ENCODE measurements around the gene TST.

Gene TST

DNA sequence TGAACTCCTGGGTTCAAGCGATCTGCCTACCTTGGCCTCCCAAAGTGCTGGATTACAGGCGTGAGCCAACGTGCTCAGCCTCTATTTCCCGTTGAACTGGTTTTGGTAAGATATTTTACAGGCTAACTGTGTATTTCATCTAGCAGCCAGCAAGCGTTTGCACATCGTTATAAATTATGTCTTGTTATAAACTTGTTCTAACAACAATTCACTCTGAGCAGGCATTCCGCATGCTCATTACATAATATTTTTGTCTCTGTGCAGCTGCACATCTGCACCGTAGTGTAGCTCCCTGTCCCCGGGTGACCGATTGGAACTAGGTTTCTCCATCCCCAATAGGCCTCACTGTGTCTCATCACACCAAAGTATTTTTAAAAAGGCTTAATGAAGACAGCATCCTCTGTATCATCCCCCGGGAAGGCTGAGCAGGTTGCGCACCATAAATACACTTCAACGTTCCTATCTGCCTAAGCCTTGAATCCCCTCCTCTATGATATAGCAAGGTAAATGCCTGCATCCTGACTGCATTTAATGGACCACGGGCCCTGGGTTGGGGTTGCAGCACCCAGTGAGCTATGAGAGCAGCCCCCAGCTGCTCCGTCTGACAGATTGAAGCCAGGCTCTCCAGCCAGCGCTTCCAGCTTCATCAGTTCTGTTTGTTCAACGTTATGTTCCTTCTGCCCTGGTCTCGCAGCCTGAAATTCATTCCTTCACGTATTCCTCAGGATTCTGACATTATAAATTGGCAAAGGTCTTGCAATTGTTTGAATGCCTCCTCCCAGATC is 47.7 kb downstream of the TST start:
- Histone ChIP-seq H3K9me3 (ENCODE audit: control insufficient read depth, low read length) (no peaks in the 10 kb centered on the region), H3K36me3 (ENCODE audit: control insufficient read depth, insufficient read depth, low read length, severe bottlenecking) (no peaks in the 10 kb centered on the region), H3K27me3 (replicated peaks; ENCODE audit: control insufficient read depth, insufficient read depth, low read length) (peaks cover 22% of the 10 kb centered on the region), H3K9ac (ENCODE audit: low read length) (no peak overlapping the region), H3K4me3 (ENCODE audit: low read length) (no peak overlapping the region), H3K4me1 (ENCODE audit: control insufficient read depth, insufficient read depth, low read length) (no peaks in the 10 kb centered on the region)
- DNase-seq (ENCODE audit: low read depth), result no peak

- Histone ChIP-seq H3K4me1 (ENCODE audit: control insufficient read depth, insufficient read depth, low read length) (no peaks in the 10 kb centered on the region), H3K36me3 (ENCODE audit: control insufficient read depth, insufficient read depth, low read length, severe bottlenecking) (no peaks in the 10 kb centered on the region), H3K9ac (ENCODE audit: low read length) (no peak overlapping the region), H3K27me3 (replicated peaks; ENCODE audit: control insufficient read depth, insufficient read depth, low read length) (peaks cover 22% of the 10 kb centered on the region), H3K4me3 (ENCODE audit: low read length) (no peak overlapping the region), H3K9me3 (ENCODE audit: control insufficient read depth, low read length) (no peaks in the 10 kb centered on the region)
- DNase-seq (ENCODE audit: low read depth), result no peak
Measured at GRCh38 chr22:36968249-36968964, 50.8 kb downstream of the TST start.

DNA sequence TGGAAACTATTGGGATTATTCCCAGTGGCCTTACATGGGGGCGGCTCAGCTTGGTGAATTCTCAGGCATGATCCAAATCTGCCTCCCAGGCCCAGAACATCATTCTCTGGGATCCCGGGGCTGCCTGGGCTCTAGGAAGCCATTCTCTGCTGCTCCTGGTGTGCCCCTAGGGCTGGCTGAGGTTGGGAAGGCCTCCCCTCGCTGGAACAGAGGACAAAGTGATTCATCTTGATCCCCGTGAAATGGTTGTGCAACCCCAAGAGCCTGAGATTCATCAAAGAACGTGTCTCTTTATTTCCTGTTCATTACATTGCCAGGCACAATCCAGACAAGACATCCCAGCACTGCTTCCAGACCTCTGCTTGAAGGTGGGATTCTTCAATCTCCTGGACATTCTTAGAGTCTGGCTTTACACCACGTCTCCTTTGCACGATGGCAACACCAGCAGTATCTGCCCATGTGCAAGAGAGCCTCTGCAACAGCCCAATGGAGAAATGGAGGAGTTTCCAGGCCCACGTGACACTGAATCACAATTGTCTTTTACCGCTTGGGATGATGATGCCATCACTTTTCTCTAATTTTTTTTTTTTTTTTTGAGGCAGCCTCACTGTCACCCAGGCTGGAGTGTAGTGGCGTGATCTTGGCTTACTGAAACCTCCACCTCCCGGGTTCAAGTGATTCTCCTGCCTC is 52.3 kb downstream of the TST start:
- peaks cover 9% of the 10 kb centered on the region for H3K27me3 ChIP-seq (replicated peaks; ENCODE audit: control insufficient read depth, insufficient read depth, low read length)
- DNase-seq (ENCODE audit: low read depth), result no peak
- no peaks in the 10 kb centered on the region for H3K36me3 ChIP-seq (ENCODE audit: control insufficient read depth, insufficient read depth, low read length, severe bottlenecking)
- H3K4me3 ChIP-seq (ENCODE audit: low read length), result no peak overlapping the region
- H3K9ac ChIP-seq (ENCODE audit: low read length), result no peak overlapping the region
- H3K9me3 ChIP-seq (ENCODE audit: control insufficient read depth, low read length), result no peaks in the 10 kb centered on the region
- H3K4me1 ChIP-seq (ENCODE audit: control insufficient read depth, insufficient read depth, low read length), result peaks cover under 1% of the 10 kb centered on the region

GRCh38 chr22:36965696-36966095 is 53.6 kb downstream of the TST start:
- H3K9ac ChIP-seq (ENCODE audit: low read length), result no peak overlapping the region

DNA sequence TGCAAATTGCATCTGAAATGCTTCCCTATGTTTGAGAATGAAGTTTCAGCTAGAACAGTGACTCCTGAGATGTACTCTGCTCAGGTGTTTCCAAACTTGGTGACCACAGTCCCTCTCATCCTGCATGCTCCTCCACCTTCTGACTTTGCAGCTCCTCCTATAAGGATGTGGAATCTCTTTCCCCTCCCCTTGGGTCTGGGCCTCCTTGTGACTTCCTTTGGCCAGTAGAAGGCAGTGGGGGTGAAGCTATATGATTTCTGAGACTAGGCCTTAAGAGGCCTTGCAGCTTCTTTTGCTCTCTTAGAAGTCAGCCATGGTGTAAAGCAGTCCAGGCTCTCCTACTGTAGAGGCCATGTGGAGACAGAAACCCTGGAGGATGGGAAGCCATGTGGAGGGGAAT is 55.1 kb downstream of the TST start:
- Histone ChIP-seq H3K36me3 (ENCODE audit: control insufficient read depth, insufficient read depth, low read length, severe bottlenecking) (no peaks in the 10 kb centered on the region), H3K9ac (ENCODE audit: low read length) (no peak overlapping the region), H3K27me3 (replicated peaks; ENCODE audit: control insufficient read depth, insufficient read depth, low read length) (peaks cover 28% of the 10 kb centered on the region), H3K9me3 (ENCODE audit: control insufficient read depth, low read length) (no peaks in the 10 kb centered on the region), H3K4me1 (ENCODE audit: control insufficient read depth, insufficient read depth, low read length) (peaks cover 3% of the 10 kb centered on the region), H3K4me3 (ENCODE audit: low read length) (no peak overlapping the region)
- DNase-seq (ENCODE audit: low read depth), result no peak

More at GRCh38 chr22:36965696-36966095, 53.6 kb downstream of the TST start:
- Histone ChIP-seq H3K4me1 (ENCODE audit: control insufficient read depth, insufficient read depth, low read length) (peaks cover 3% of the 10 kb centered on the region), H3K9me3 (ENCODE audit: control insufficient read depth, low read length) (no peaks in the 10 kb centered on the region), H3K36me3 (ENCODE audit: control insufficient read depth, insufficient read depth, low read length, severe bottlenecking) (no peaks in the 10 kb centered on the region), H3K27me3 (replicated peaks; ENCODE audit: control insufficient read depth, insufficient read depth, low read length) (peaks cover 13% of the 10 kb centered on the region), H3K4me3 (ENCODE audit: low read length) (no peak overlapping the region)
- DNase-seq (ENCODE audit: low read depth), result no peak

- H3K4me3 ChIP-seq (ENCODE audit: low read length), result no peak overlapping the region
- peaks cover 28% of the 10 kb centered on the region for H3K27me3 ChIP-seq (replicated peaks; ENCODE audit: control insufficient read depth, insufficient read depth, low read length)
- H3K4me1 ChIP-seq (ENCODE audit: control insufficient read depth, insufficient read depth, low read length), result peaks cover 3% of the 10 kb centered on the region
- no peaks in the 10 kb centered on the region for H3K9me3 ChIP-seq (ENCODE audit: control insufficient read depth, low read length)
- no peak overlapping the region for H3K9ac ChIP-seq (ENCODE audit: low read length)
- no peak for DNase-seq (ENCODE audit: low read depth)
- H3K36me3 ChIP-seq (ENCODE audit: control insufficient read depth, insufficient read depth, low read length, severe bottlenecking), result no peaks in the 10 kb centered on the region
Measured at GRCh38 chr22:36963302-36963701, 55.9 kb downstream of the TST start.

DNA sequence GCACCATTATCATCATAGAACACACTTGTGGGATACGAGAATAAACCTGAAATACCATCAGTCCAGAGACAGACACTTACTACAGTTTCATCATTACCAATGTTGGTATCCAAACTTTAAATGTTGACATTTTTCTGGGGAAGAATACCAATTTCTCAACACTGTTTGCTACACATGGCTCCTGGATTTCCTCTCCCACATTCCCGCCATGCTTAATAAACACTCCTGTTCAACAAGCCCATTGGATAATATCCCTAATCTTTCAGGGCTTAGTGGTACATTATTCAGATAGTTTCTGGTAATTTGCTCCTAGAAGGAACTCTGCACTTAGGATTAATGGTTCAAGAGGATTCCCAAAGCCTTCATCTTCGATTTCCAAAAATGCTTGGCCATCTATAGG is 57.6 kb downstream of the TST start:
- peaks cover 3% of the 10 kb centered on the region for H3K4me1 ChIP-seq (ENCODE audit: control insufficient read depth, insufficient read depth, low read length)
- no peaks in the 10 kb centered on the region for H3K36me3 ChIP-seq (ENCODE audit: control insufficient read depth, insufficient read depth, low read length, severe bottlenecking)
- DNase-seq (ENCODE audit: low read depth), result no peak
- H3K9me3 ChIP-seq (ENCODE audit: control insufficient read depth, low read length), result no peaks in the 10 kb centered on the region
- peaks cover 28% of the 10 kb centered on the region for H3K27me3 ChIP-seq (replicated peaks; ENCODE audit: control insufficient read depth, insufficient read depth, low read length)
- H3K4me3 ChIP-seq (ENCODE audit: low read length), result no peak overlapping the region
- no peak overlapping the region for H3K9ac ChIP-seq (ENCODE audit: low read length)
